HG03103 (cell line): ENCODE data around the gene MIA2.

Experiments
- ATAC-seq: cut with Tn5 transposase; IDR thresholded peaks from one replicate; pipeline ENCODE4 v1.9.1; 2021; ENCODE audit warnings: low read depth; ENCODE audit not compliant: unreplicated experiment

The MIA2 gene

DNA sequence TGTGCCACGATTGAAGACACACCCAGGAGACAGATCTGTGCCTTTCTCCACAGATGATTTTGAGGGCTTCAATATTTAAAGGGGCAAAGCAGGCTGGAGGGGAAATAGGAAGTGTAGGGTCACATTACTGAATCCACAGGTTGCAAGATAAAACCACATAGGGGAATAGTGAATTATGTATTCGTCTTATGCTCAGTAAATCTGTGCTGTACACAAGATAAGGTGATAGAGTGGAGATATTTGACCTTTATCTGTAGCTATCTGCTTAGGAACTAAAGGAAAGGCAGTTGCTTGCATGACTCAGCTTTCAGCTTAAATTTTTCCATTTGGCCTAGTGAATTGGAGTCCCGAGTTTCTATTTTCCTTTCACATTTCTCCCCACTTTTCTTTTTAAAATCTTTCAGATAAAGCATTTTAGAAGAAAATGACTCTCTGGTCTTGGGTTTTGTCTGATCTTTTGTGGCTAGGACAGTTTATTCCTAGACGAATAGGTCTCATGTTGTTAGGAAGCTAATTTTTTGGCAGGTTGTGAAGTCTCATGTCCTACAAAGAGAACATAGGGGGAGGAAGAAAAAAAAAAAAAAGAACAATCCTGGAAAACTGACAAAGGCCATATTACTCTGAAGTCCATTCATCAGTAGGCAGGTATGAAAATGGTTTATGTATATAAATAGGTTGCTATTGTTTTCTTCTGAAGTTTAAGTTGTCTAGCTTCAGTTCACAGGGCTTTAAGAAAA lies 143.1 kb downstream of the MIA2 start:
- no peak for ATAC-seq

DNA sequence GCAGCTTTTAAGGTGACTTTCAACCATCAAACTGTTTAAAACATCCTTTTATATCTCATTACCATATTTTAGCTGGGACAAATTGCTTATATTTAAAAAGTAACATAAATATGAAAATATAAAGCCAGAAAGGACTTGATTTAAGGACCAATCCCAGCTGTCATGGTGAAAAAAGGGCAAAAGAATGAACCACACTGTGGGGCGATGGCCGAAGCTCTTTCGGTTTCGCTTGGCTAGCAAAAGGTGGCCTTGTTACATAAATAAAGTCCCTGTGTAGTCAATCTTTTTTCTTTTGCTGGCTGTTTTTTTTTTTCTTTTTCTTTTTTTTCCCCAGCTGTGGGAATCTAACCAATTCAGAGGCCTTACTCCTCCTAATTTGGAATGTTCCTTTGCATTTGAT lies 147.7 kb downstream of the MIA2 start:
- ATAC-seq, result no peak

DNA sequence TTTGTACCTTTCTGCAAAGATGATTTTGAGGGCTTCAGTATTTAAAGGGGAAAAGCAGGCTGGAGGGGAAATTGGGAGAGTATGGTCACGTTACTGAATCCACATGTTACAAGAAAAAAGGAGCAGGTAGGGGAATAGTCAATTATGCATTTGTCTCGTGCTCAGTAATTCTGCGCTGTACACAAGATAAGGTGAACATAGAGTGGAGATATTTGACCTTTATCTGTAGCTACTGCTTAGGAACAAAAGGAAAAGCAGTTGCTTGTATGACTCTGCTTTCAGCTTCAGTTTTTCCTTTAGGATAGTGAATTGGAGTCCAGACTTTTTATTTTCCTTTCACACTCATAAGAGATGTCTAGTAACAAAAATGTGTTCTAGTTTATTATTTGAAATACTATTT lies 148.7 kb downstream of the MIA2 start:
- no peak for ATAC-seq

DNA sequence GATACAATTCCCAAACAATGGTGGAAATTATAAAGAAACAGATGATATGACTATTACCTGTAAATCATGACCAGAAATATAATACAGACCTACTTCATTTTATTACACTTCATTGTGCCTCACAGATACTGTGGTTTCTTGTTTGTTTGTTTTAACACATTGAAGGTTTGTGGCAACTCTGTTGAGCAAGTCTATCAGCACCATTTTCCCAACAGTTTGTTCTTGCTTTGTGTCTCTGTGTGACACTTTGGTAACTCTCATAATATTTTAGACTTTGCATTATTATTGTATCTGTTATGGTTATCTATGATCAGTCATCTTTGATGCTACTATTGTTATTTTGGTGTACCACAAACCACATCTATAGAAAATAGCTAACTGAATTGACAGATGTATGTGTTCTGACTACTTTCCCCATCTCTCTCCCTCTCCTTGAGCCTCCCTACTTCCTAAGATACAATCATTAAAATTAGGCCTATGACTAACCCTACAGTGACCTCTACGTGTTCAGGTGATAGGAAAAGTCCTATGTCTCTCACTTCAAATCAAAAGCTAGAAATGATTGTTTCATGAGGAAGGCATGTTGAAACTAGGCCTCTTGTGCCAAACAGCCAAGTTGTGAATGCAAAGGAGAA lies 149.4 kb downstream of the MIA2 start:
- no peak for ATAC-seq

DNA sequence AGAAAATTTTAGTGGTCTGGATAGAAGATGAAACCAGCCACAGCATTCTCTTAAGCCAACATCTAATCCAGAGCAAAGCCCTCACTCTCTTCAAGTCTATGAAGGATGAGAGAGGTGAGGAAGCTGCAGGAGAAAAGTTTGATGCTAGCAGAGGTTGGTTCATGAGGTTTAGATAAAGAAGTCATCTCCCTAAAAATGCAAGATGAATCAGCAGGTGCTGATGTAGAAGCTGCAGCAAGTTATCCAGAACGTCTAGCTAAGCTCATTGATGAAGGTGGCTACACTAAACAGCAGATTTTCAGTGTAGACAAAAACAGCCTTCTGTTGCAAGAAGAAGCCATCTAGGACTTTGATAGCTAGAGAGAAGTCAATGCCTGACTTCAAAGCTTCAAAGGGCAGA lies 150.0 kb downstream of the MIA2 start:
- ATAC-seq, result no peak

DNA sequence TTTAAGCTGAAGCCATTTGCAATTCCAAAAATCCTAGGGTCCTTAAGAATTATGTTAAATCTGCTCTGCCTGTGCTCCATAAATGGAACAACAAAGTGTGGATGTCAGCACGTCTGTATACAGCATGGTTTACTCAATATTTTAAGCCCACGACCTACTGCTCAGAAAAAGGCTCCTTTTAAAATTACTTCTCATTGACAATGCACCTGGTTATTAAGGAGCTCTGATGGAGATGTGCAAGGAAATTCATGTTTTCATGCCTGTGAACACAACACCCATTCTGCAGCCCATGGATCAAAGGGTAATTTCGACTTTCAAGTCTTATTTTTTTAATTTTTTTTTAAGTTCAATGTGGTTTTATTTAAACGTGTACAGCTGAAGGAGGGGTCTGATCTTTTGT lies 150.5 kb downstream of the MIA2 start:
- ATAC-seq, result no peak

DNA sequence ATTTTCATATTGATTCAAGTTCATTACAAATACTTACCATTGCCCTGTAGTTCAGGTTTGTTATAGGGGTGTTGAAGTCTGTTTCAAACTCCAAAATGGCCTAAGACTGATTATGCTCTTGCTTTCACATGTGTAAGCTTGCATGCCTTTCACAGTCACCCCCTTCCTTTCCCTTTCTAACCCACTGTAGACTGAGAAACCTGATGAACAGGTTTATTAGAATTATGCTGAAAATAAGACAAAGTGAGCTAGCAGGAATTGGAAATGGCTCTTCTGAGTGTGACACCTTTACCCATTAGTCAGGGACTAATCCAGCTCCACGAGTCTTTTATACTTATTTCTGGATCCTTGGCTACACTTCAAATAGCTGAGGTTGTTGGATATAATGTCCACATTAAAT lies 159.6 kb downstream of the MIA2 start:
- no peak for ATAC-seq

DNA sequence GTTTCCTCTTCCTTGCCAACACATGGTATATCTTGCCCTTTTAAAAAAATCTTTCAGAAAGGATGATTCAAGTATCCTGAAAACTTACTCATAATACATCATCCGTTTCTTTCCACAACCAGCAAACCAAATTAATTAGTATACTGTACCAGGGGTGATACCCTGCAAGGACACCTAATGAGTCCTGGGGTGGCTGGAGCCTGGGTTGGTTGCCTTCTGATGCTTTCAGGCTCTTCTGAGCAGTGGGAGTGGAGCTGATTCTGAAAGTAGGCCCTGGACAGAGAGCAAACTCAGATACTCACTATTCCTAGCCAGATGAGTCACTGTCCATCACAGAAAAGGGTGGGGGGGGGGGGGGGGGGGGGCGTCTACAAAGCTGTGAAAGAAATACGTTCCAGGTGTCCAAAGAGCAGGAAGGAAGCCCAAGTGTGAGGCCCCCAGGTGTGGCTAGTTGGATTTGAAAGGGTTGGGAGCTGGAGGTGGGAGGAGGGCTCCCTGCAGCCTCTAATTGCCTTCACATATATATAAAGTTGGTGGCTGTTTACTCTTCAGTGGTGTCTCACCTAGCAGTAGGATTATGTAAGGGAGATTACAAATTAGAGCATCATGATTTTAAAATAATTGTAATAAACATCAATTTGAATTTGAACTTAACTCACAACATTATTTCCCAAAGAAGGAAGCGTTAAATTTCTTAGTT lies 162.0 kb downstream of the MIA2 start:
- no peak for ATAC-seq

DNA sequence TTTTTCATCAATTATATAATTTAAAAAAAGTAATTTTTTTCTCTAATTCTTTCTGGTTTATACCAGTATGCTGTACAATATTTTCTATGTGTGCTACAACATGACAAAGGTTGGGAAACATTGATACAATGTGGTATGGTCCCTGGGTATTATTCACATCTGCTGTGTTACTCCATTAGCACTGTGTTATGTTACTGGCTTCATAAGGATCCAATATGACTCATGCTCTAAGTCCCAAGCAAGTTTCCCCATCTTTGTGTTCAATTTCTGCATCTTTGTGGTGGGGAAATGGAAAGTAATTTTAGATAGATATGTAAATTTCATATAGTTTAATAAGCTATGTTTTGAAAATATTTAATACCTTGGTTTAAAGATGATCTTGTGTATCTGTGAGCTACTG lies 162.7 kb downstream of the MIA2 start:
- no peak for ATAC-seq

DNA sequence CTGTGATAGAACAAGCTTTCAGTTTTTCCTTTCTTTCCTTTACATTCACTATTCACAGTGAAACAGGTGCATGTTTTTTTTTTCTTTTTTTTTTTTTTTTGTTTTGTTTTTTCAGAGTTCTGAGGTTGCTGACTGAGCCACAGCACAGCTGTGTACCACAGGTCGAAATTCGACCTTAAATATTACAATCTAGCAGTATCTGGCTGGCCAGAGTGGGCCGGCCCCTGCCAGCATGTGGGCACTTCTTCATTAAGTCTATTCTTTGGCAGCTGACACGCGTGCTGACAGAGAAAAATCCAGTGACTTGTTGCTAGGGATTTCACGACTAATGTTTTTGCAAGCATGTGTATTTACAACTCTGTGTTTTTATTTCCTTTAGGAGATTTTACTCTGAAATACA lies 164.7 kb downstream of the MIA2 start:
- ATAC-seq, result no peak

DNA sequence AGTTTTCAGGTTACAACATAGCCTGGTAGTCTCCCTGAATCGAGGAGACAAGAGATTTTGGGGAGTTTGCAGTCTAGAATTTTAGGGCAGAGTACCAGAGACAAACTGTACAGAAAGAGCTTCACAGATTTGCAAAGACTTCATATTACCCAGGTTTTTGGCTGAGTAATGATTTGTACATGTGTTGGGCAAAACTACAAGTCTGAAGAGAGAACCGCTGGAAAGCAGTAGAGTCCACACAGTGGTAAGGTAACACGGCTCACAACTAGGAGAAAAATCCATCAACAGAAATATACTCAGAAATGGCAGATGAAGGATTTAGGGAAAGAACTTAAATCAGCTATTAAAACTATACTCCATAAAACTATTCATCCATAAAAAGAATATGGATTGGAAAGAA lies 172.8 kb downstream of the MIA2 start:
- ATAC-seq, result no peak

DNA sequence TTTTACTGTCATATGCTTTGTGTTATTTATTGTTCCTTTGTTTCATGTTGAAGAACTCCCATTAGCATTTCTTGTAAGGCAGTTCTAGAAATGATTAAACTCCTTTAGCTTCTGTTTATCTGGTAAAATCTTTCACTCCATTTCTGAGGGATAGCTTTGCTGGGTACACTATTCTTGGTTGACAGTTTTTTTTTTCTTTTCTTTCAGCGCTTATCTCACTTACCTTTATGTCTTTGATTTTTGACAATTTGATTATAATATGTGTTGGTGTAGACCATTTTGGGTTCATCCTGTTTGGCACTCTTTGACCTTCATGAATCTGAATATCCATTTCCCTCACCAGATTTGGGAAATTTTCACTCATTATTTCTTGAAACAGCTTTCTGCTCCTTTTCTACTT lies 182.4 kb downstream of the MIA2 start:
- ATAC-seq, result no peak

DNA sequence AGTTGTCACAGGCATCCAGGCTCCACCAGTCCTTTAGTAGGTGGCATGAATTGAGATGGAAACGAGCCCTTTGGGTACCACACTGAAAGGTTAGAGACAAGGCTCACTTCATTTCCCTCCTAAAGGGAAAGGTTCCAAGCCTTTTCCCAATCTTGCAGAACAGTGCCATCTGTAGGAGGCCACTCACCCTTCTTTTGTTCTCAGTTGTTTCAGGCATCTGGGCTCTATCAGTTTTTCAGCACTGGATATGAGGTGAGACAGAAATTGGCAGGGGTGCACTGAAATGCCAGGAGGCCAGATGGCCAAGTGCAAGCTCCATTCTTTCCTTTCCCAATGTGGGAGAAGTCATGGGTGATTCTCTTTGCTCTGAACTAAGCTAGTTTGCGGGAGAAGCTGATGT lies 183.3 kb downstream of the MIA2 start:
- no peak for ATAC-seq

DNA sequence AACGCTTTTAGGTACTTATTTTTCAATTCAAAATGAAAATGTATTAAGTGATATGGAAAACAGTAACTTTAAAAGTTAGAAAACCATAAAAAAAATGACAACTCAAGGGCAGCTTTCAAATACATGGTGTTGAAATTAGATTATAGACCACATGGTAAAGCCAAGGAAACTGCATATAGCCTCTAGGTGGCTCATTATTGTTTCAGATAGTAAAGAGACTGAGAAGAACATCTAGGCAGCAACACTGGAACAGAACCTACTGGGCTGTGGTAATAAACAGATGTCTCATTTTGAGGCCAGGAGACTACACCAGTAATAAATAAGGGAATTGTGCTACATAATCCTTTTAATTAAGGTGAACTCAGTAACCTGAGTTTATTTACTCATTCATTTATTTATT lies 185.6 kb downstream of the MIA2 start:
- ATAC-seq, result no peak

DNA sequence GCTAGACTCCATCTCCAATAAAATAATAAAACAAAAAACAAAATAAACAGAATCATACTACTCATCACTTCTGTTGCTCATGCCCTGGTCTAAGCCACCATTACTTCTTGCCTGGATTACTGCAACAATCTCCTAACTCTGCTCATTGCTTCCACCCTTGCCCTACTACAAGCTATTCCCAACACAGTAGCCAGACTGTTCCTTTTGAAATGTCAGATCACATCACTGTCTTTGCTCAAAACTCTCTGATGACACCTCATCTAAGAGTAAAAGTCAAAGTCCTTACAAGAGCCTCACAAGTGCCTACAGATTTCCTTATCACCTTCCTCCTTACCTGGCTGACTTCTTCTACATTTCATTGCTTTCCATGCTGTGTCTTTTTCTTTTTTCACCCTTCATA lies 188.5 kb downstream of the MIA2 start:
- ATAC-seq, result no peak

DNA sequence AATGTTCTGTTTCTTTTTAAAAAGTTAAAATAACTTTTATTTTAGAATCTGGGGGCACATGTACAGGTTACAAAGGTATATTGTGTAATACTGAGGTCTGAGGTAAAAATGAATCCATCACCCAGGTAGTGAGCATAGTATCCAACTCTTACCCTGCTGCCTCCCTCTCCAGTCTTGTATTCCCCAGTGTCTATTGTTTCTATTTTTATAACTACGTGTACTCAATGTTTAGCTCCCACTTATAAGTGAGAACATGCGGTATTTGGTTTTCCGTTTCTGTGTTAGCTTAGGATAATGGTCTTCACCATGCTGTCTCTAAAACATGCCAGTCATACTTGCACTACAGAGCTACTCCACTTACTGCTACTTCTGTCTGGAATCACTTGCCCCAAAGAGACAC lies 190.1 kb downstream of the MIA2 start:
- ATAC-seq, result no peak

DNA sequence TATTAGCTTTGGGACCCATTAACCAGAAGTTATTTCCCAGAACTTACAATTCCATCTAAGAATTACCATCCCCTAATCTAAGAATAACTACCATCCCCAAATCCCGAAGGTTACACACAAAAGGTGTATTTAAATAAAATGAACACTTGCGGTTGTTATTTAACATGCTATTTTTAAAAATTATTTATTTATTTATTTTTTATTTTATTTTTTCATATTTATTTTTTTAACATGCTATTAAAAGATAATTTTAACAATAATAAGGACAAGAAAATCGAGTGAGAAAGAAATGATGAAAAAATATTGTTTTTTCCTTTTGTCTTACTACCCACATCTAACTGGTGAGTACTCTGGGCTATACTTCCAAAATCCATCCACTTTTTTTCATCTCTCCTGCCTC lies 192.2 kb downstream of the MIA2 start:
- no peak for ATAC-seq

DNA sequence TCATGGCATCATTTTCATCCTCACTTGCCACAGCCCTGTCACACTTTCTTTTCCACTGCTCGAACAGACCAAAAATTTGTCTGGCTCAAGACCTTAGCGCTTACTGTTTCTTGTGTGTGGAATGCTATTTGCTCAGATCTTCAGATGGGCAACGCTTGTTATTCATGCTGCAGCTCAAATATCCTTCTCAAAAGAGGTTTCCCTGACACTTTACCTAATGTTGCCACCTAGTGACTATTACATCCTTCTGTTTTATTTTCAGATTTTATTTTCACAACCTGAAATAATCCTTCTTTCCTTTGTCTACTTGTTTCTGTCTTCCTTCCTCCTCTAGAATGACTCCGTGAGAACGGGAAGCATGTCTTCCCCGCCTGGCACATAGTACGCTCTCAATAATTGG lies 192.9 kb downstream of the MIA2 start:
- ATAC-seq, result no peak

DNA sequence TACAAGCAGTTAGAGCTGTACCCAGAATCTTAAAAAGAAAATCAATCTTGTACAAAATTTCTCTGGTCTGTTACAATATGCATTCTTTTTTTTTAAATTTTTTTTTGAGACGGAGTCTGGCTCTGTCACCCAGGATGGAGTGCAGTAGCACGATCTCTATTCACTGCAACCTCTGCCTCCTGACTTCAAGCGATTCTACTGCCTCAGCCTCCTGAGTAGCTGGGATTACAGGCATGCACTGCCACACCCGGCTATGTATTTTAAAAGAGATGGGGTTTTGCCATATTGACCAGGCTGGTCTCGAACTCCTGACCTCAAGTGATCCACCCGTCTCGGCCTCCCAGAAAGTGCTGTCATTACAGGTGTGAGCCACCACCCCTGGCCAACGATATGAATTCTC lies 194.4 kb downstream of the MIA2 start:
- no peak for ATAC-seq

DNA sequence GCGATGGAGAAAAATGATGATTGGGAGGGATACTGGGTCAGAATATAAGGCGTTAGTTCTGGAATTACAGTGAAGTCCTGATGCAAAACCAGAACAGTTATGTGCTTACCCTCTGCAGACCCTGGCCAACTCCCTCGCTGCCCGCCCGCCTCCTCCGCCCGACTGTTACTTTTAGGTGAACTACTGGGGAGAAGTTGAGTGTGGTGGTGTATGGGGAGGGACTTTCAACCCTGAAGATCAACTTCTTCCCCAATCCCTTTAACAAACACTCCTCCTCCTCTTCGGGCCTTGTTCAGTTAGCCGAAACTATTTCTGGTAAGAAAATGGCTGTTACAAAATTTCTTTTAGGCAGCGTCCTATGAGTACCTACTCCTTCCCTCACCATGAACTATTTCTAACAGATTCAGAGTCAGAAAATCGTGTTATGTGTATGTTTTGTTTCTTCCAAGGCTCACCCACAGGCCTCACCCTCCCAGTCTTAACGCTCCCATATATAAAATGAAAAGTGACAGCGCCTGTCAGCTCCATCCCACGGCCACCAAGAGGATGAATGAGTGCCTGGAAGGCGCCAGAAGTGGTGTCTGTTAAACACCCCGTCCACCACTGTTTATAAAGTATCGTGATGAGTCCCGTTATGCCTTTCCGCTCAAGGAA lies 197.2 kb downstream of the MIA2 start:
- no peak for ATAC-seq

DNA sequence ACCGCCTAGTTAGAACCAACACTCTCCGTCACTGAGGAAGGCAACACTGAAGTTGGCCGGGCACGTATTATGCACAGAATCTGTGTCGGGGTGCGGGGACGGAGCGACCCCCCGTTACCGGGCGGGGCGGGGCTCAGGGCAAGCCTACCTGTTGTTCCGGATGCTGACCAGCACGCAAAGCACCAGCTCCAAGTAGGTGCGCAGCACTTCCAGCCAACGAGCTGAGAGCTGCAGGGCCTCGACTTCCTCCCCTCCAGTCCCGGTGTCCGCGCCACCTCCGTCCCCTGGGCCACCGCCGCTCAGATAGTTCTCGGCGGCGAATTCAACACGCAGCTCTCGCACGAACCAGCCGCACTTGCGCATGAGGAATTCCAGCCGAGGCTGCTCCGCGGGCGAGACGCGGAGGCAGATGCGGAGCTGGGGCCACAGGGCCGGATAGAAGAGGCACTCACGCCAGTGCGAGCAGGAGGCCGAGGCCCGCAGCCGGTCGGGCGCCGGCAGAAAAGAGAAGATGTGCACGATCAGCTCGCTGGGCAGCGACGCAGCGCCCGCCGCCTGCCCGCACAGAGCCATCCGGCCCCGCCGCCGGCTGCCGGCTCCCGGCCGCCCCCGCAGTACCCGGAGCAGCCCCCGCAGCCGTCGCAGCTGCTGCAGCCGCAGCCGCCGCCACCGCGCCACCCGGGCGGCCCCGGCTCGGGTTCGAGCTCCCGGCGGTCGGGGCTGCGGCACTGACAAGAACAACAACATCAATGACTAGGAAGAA lies 197.9 kb downstream of the MIA2 start:
- peak; percentile 17 for ATAC-seq
